HG03103 (cell line): ENCODE data around the gene POLR3H.

ENCODE experiments used
- ATAC-seq: cut with Tn5 transposase; IDR thresholded peaks from one replicate; pipeline ENCODE4 v1.9.1; 2021; ENCODE audit warnings: low read depth; ENCODE audit not compliant: unreplicated experiment

POLR3H gene

DNA sequence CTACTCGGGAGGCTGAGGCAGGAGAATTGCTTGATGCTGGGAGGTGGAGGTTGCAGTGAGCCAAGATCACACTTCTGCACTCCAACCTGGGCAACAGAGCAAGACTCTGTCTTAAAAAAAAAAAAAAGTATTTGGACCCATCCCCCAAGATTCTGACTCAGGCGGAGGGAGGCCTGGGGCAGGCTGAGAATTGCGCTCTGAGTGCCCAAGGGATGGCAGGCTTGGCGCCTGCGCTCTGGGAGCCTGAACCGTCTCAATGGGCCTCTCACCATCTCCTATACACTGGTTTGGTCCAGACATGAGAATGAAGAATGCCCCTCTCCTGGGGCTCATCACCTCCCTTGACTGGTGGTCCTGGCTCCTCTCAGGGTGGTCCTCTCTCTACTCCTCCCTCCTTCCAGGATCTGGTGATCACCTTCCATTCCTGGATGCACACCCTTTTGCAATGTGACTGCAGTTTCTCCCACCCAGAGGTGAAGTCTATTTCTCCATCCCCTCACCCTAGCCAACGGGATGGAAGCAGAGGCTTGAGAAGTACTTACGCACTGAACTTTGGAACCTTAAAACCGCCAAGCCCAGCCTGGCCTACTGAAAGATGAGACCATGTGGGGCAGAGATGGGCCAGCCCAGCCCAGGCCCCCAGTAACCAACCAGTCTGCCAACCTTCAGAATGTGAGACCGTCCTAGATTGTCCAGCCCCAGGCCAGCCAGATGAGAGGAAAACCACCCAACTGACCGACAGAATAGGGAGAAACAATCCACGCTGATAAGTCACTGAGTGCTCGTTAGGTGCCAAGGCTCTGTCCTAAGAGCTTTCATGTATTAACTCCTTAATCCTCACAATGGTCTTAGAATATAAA, 4.9 kb downstream of the POLR3H start:
- ATAC-seq = no peak

DNA sequence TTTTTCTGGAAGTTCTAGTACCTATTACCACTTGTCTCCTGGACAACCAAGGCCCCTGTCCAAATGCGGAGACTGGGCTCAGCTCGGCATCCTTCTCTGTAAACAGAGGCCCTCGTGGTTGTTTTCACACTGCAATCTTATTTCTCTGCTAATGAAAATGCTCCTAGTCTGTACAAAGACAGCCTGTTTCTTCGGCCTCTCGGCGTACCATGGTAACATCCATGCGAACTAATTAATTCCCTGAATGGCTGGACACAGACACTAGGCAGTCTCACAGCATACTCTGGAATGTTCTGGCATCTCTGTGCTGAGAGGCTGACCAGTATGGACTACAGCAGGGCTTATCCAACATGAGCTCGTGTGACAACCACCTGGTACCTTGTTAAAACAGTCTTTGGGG, 5.7 kb downstream of the POLR3H start:
- no peak for ATAC-seq

DNA sequence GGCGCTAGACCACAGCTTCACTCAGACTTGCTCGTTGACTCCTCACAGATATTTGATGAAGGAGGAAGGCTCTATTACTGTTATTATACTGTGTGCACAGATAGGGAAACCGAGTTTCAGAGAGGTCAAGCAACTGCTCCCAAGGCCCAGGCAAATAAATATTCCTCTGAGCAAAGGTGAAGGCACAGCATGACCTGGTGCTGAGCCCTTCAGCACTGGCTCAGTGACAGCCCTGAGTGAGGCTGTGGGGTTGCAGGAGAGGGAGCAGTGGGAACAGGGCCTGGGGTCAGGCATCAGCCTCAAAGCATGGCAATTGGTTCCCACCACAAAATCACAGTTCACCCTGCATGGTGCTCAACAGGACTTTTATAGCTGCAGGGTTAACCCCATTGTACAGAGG, 7.1 kb downstream of the POLR3H start:
- no peak for ATAC-seq

GRCh38 chr22:41535244-41535643, 9.0 kb downstream of the POLR3H start:
- ATAC-seq = no peak

GRCh38 chr22:41534219-41534618, 10.1 kb downstream of the POLR3H start:
- no peak for ATAC-seq

DNA sequence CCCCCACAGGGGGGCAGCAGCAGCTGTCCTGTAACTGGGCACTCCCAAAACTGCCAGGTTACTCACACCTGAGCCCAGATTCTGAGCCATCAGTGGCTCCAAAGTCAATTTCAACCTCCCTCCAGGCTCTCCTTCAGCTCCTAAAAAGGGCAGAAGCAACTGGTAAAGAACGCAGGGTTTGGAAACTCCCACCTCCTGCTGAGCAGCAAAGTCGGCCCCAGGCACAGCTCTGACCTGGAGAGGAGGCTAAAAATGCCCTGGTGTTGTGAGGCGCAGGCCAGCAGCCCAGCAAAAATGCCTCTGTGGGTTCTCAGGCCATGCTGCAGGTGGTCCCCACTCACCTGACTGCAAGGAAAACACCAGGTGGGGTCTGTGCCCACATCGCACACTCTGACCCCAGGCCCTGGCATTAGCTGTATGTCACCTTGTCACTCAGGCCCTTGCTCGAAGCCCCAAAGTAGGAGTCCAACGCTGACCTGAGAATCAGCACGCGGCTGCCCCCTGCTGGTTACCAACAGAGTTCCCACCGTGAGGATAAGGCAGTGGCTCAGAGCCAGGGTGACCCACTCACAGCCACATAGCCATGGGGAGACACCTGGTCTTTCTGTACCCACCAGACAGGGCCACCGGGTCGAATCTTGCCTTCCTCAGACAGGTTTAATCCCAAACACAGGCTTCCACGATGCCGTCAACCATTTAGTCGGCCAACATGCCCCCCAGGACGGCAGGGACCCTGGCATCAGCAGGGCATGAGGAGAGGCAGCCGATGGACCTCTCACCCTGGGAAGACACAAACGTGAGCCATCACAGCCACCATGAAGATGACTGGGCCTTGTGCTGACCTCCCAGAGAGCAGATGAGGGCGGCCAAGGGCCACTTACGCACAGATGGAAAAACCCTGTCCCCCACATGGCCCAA, 11.1 kb downstream of the POLR3H start:
- ATAC-seq = no peak

DNA sequence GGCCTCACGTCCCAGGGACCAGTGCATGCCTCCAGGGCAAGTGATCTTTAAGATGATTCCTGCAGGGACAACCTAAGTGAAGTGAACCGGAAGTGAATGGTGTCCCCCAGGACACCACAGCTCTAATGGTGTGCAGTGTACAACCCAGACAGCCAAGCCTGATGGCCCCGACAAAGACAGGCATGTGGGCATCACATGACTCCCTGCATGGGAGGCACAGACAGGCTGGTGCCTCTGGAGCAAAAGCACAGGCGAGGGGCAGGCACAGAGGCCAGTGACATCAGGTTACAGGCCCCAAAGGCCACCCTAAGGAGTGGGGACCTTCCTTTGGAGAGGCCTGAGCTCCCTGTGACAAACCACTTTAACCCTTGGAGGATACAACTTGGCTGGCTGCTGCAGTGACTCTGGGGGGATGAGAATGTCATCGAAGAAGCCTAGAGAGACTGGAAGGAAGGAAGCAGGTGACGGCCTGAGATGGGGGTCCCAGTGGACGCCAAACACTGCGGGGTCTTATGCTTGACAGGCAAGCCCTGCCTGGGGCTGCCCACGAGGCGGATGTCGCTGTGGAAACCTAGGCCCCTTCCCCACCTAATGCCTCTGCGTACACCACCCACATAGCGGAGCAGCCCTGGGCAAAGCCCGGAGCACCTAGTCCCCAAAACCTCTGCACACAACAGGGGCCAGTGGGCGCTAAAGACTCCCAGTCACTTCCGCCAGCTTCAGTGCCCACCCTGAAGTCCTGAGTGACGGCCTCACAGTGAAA, 12.4 kb downstream of the POLR3H start:
- no peak for ATAC-seq

DNA sequence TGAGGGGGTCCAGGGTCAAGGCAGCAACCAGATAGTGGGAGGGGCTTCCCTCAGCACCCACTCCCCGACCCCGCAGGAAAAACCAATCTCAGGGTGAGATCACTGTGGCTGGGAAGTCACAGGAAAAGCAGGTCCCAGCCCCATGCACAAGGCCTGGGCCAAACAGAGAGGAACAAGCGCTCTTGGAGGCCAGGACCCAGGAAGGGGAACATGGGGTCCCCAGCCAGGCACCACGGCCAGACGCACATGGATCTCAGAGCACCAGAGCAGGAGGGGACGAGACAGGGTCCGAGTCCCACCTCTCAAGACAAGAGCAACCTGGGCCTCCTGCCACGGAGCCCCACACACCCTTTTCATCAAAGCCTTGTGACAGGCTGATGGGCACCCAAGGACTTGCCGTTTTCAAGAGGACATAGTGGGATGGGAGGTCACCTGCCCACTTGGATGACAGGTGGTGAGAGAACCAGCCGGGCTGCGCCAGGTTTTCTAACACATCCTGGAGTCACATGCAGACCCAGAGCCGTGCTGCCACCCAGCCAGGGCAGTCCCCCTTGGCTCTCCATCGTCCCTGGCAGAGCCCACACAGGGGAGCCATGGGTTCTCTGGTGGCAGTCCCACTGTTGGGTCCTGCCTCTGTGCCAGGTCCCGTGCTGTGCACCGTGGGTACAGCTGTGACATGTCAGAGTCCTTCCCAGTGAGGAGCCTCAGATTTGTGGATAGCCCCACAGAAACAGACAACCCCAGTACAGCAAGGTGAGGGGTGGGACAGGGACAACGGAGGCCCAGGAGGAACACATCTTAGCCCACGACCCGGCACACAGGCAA, 13.2 kb downstream of the POLR3H start:
- no peak for ATAC-seq

DNA sequence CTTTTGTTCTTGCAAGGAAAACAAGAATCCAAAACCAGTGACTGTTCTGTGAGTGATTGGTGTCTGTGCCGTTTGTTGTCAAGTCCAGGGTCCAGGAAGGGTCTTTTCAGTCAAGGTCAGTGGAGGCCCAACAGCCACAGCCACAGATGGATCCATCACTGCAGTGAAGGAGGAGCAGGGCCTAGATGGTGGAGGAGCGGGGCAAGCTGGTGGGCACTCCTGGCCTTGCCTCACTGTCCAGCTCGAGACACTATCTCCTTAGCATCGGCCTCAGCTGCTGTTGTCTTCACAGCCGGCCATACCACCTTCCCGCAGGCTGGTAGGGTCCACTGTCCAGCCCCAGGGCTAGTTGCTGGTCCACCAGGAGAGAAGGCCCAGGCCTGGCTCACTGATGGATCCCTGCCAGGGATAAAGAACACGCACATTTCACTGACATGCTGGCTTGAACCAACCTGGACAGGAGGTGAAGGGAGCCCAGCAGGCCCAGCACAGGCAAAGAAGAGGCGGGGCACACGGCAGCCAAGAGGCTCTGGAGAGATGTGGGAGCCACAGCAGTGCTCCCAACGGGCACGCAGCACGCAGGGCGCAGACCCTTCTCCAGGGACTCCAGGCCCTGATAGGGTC, 15.2 kb downstream of the POLR3H start:
- no peak for ATAC-seq

DNA sequence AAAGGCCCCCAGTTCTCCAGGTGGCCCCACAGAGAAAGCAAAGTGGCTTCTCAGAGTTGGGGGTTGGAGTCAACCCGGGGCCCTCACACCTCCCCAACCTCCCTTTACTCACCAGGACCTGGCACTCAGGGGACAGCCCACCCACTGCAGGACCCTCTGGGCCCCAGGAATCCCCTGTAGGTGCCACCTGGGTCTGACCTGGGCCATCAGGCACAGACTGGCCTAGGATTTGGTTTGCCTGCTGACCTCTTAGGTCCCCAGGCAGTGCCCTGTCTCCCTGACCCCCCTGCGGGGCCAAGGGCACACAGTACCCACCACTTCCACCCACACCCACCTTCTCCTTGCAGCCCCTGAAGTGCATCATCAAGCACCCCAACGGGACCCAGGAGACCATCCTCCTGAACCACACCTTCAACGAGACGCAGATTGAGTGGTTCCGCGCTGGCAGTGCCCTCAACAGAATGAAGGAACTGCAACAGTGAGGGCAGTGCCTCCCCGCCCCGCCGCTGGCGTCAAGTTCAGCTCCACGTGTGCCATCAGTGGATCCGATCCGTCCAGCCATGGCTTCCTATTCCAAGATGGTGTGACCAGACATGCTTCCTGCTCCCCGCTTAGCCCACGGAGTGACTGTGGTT, 16.0 kb downstream of the POLR3H start:
- no peak for ATAC-seq

DNA sequence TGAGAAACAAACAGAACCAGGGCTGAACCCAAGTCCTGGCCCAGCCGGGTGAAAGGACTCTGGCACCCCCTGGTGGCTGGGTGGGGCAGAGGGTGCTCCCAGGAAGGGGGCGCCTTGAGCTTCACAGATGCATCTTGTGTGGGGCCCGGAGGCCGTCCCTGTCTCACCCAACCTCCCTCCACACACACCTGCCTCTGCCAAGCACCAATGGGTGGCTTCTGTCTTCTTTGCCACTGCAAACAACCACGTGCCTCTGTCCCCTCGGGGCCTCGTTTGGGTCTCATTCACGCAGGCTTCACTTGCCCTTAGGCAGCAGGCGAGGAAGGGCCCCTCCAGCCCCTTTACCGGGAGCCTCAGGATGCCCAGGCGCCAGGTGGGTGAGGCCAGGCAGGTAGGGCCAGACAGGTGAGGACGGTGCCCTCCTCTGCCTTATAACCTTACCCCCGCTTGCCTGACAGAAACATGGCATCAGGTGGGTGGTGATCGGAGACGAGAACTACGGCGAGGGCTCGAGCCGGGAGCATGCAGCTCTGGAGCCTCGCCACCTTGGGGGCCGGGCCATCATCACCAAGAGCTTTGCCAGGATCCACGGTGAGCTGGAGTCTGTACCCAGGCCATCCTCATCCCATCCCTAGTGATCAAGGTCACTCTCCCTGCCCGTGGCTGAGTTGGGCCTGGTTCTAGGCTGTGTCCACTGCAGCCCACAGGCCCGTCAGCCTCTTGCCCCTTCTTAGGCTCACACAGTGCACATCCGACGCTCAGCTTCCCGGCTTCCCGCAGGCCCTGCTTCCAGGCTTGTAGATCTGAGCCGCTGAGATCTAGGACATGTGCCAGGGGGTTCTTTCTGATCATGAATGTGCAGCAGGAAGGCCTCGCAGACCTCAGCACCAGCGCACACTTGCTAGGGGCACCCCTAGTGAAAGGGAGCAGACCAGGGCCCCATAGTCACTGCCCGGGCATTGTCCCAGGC, 17.2 kb downstream of the POLR3H start:
- no peak for ATAC-seq

DNA sequence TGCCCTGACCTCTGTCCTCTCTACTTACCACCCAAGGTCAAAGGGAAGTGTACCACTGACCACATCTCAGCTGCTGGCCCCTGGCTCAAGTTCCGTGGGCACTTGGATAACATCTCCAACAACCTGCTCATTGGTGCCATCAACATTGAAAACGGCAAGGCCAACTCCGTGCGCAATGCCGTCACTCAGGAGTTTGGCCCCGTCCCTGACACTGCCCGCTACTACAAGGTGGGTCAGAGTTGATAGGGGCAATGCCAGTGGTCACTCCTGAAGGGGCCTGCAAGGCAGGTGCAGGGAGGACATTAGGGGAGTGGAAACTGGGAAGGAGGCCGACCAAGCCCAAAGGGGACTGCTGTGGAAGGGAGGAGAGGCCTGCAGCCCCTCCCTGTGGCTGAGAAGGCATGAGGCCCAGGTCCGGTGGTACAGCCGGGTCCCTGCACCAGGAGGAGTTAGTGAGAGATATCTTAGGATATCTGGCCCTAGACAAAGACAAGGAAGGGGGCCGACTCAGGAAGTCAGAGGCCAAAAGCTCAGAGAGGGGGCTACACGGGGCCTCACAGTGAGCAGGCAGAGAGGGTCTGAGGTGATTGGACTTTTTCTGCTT, 17.9 kb downstream of the POLR3H start:
- ATAC-seq = no peak

DNA sequence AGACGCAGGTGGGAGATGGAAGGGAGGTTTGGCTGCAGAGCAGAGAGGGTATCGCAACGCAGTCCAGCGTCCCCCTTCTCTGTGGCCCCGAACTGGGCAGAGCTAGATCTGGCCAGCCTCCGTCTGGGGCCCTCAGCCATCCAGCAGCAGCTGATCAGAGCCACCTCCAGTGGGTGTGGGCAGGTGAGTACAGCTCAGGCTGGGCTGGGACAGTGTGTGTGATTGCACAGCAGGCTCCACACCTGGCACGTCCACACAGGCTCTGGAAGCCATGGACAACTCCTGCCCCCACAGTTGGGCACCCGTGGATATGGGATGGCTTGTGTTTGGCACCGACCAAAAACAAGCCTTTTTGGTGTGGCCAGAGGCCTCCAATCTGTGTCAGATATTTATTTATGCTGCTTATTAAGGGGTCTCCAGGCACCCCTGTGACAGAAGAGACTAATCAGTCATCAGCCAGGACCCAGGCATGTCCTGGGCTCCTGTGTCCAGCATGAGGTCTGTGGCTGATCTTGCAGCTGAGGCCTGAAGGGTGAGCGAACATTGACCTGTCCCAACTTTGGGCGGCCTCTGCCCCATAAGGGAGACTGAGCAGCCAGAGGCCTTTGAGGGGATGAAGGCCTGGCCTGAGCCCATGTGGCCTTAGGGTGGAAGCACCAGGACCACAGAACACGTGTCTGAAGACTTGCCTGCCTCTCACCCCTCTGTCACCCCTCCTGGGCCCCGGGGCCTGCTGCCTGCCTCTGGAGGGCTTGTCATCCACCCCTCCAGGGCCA, 18.6 kb downstream of the POLR3H start:
- no peak for ATAC-seq

DNA sequence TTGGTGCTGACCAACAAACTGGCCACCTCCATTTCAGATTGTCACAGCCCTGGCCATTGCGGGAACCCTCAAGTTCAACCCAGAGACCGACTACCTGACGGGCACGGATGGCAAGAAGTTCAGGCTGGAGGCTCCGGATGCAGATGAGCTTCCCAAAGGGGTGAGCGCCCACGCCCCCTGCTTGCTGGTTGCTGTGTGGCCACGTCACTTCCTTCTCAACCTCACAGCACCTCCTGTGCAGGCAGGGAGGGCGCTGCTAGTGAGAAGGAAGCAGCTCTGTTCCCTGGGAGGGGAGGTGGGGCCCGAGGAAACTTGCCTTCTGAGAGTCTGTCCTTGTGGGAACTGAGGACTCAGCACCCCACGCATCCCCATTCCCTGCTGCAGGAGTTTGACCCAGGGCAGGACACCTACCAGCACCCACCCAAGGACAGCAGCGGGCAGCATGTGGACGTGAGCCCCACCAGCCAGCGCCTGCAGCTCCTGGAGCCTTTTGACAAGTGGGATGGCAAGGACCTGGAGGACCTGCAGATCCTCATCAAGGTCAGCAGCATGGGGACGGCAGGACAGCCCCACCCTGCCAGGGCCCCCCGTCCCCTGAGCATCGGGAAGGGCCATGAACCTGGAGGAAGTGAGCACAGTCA, 19.3 kb downstream of the POLR3H start:
- ATAC-seq = no peak

DNA sequence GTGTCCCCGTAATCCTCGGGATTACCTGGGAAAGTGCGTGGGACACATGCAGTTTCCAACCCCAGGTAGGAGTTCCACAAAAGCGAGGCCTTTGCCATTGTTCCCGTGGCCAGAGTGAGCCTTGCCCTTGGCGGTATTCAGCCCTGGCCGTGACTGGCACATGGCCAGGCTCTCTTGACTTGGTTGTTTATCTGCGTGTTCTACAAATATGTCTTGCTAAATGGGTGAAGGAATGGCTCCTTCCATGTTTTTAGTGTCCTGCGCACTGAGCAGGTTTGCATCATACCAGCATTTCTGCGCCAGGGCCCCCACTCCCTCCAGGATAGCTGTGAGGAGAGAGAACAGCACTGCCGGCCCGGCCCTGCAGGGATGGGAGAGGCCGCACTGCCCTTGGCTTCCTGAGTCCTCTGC, 20.0 kb downstream of the POLR3H start:
- ATAC-seq = no peak

DNA sequence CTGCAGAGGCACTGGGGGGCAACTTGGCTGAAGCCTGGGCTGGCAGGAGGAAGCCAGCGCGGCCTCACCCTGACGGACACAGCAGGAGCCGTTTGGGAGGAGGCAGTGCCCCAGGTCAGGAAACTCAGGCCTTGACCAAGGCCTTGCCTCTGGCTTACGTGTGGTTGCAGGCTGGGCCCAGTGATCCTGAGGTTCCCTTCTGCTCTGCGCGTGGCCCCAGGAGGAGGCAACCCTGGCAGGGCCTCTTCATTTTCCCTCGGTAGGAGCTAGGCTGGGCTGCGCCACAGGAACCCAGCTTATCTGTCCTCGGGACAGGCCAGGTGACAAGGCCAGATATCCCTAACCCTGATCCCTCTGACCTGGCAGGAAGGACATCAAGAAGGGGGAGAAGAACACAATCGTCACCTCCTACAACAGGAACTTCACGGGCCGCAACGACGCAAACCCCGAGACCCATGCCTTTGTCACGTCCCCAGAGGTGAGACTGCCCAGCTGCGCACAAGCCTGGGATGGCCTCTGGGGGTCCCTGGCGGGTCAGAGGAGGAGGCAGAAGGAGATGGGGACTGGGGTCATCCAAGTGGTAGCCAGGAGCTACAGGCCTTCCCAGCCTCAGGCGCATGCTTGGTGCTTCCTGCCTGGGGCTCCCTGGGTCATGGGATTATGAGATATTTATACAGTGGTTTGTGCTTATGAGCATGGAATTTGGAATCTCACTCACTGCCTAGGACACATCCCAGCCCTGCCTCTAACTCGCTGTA, 20.6 kb downstream of the POLR3H start:
- ATAC-seq = no peak
